Stimulated activated CD8-positive, alpha-beta memory T cell treated with anti-CD3 and anti-CD28 coated beads, Interleukin-4, amount 100 ng/mL, for 4 hours (primary cell): Measurements from ENCODE around the gene IGF1R.
"Not testable (repeated sequence)": the region's sequence is repeated elsewhere in the genome, so short reads cannot be mapped to it uniquely, and the experiment has no call there.

Experiments used
- DNase-seq, 2 donors: peaks; one replicate each; pipeline ENCODE4 v3.0.0-alpha.2; 2020; ENCODE audit warnings: low read depth in 2 of 2, low spot score in 1 of 2

Gene IGF1R

GRCh38 chr15:98955331-98955730 is 307.0 kb downstream of the IGF1R start:
- no peak for DNase-seq

GRCh38 chr15:98955961-98956723 is 307.8 kb downstream of the IGF1R start:
- DNase-seq, result no peak

- no peak for DNase-seq
Observed at GRCh38 chr15:98956796-98957553, 308.6 kb downstream of the IGF1R start.

GRCh38 chr15:98957655-98958054 is 309.3 kb downstream of the IGF1R start:
- DNase-seq, result no peak

- DNase-seq, result no peak
Observed at GRCh38 chr15:98958076-98958475, 309.7 kb downstream of the IGF1R start.

GRCh38 chr15:98958918-98959639 is 310.7 kb downstream of the IGF1R start:
- DNase-seq, result no peak

- DNase-seq, result no peak
Observed at GRCh38 chr15:98959640-98960007, 311.3 kb downstream of the IGF1R start.

GRCh38 chr15:98960555-98961050 is 312.3 kb downstream of the IGF1R start:
- no peak for DNase-seq

- no peak for DNase-seq
Observed at GRCh38 chr15:98963444-98963843, 315.1 kb downstream of the IGF1R start.

- no peak for DNase-seq
Observed at GRCh38 chr15:98964466-98965133, 316.3 kb downstream of the IGF1R start.

GRCh38 chr15:98965134-98965491 is 316.8 kb downstream of the IGF1R start:
- not testable (repeated sequence) for DNase-seq

GRCh38 chr15:98965597-98965996 is 317.3 kb downstream of the IGF1R start:
- DNase-seq, result no peak

- no peak for DNase-seq
Observed at GRCh38 chr15:98966091-98966787, 317.9 kb downstream of the IGF1R start.

- DNase-seq, result no peak
Observed at GRCh38 chr15:98967096-98967495, 318.8 kb downstream of the IGF1R start.

- no peak for DNase-seq
Observed at GRCh38 chr15:98967916-98968315, 319.6 kb downstream of the IGF1R start.

GRCh38 chr15:98968576-98968975 is 320.2 kb downstream of the IGF1R start:
- DNase-seq, result no peak

- DNase-seq, result no peak
Observed at GRCh38 chr15:98969126-98969735, 320.9 kb downstream of the IGF1R start.

- DNase-seq, result no peak
Observed at GRCh38 chr15:98970799-98971198, 322.5 kb downstream of the IGF1R start.

- no peak for DNase-seq
Observed at GRCh38 chr15:98976500-98976899, 328.2 kb downstream of the IGF1R start.

- no peak for DNase-seq
Observed at GRCh38 chr15:98977441-98977840, 329.1 kb downstream of the IGF1R start.
